Adrenal gland (tissue), 5 donors: ENCODE measurements around the gene NUDCD3.

Source experiments
- CTCF ChIP-seq, 6 experiments: fragments of 450-650 bp in 4 of 6; fragments of 200-600 bp in 2 of 6; sonication (generic) in 1 of 6; IDR thresholded peaks; 1 replicate in 5 of 6; 2 replicates in 1 of 6; pipeline versions ENCODE4 v1.5.1 to v1.8.0; 2016 to 2021; ENCODE audit warnings: antibody characterized with exemption in 6 of 6, mild to moderate bottlenecking in 2 of 6, moderate library complexity in 1 of 6
- POLR2A ChIP-seq, 2 donors: fragments of 450-650 bp; IDR thresholded peaks; one replicate each; pipeline ENCODE4 v1.6.1; 2017; ENCODE audit warnings: antibody characterized with exemption in 2 of 2, mild to moderate bottlenecking in 2 of 2, moderate library complexity in 1 of 2
- donor health status: DM: no; HTN: no; CAD: no.

GRCh38 chr7:44366986-44367385, 123.5 kb downstream of the NUDCD3 start:
- TF ChIP-seq CTCF (IDR thresholded peaks at IDR 0.05) (no peak), POLR2A (IDR thresholded peaks at IDR 0.05) (no peak)
